LNCaP clone FGC (cell line): ENCODE results near the gene WASHC3.

Source experiments
- DNase-seq: peaks from one replicate; pipeline ENCODE4 v3.0.0-alpha.2; 2011; ENCODE audit warnings: low read depth
- H3K4me3 ChIP-seq: 2 replicates; pipeline ENCODE4 v1.5.1; 2011; ENCODE audit warnings: mild to moderate bottlenecking, low read depth, low read length, control low read depth
- CTCF ChIP-seq: IDR thresholded peaks from 2 replicates; pipeline ENCODE4 v1.5.1; 2012; ENCODE audit warnings: mild to moderate bottlenecking; ENCODE audit not compliant: control insufficient read depth, insufficient read depth; ENCODE audit errors: extremely low read depth

The WASHC3 gene

GRCh38 chr12:101968770-101969169 lies 93.0 kb downstream of the WASHC3 start:
- DNase-seq: no peak
- no peak overlapping the region for H3K4me3 ChIP-seq
- TF ChIP-seq CTCF: no peak

GRCh38 chr12:101967506-101967905 lies 94.3 kb downstream of the WASHC3 start:
- DNase-seq: no peak
- H3K4me3 ChIP-seq: no peak overlapping the region
- TF ChIP-seq CTCF: no peak

- no peak overlapping the region for H3K4me3 ChIP-seq
- DNase-seq: no peak
- no peak for TF ChIP-seq CTCF
Observed at GRCh38 chr12:101966496-101966895, 95.3 kb downstream of the WASHC3 start.

GRCh38 chr12:101963697-101964096 lies 98.1 kb downstream of the WASHC3 start:
- no peak for TF ChIP-seq CTCF
- no peak overlapping the region for H3K4me3 ChIP-seq
- DNase-seq: no peak
